NCI-H2196 treated with DMSO at 0.1 percent for 48 hours (cell line): ENCODE data around the gene ARSK.

Source experiments
- DNase-seq: peaks from one replicate; lab custom pipeline; 2025; ENCODE audit not compliant: unreplicated experiment; lab: John Stamatoyannopoulos, UW

Gene ARSK

DNA sequence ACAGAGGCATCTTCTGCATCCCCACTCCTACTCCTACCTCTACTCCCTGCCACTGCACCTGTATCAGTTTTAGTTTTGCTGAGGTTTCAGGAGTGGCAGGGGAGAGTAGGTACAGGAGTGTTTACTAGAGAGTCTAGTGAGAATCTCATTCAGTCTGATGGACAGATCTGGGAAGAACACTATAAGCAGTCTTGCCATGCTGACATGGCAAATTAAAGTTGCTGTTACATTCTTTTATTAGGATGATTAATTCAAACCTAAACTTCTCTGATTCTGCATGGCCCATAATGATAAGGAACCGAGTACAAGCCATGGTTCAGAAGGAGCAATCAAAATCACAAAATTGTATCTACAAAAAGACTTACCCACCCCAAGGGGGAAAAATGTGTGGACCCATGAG, 7.4 kb downstream of the ARSK start:
- DNase-seq, result no peak

DNA sequence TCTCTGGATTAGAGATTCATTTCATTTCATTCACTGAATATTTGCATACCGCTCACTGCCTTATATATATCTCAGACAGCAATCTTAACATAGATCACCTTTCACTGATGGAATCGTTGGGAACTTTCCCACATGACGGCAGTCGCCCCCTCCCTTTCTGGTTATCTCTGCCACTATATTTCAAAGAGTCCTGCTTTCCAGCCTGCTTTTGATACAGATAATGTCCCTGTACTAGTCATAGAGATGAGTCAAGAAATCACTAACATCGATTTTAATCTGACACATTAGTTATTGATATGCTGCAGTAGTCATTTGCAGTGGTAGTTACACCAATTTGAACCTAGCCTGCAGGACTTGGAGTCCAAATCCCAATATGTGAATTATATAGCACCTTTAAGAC, 8.5 kb downstream of the ARSK start:
- DNase-seq, result no peak

DNA sequence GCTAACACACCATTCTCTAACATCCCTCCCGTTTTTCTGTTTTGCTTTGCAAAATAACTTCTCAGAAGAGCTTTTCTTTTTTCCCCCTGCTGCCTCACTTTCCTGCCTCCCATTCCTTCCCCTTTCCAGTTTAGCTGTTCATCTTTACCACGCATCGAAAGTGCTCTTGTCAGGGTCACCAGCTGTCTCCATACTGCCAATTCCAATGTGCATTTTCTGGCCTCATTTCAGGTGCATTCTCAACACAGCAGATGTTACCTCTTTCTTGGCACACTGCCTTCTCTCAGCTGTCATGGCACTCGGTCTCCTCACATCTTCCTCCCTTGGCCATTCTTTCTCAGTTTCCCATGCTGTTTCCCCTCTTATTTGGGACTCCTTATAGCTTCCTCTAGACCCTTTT, 9.5 kb downstream of the ARSK start:
- no peak for DNase-seq

DNA sequence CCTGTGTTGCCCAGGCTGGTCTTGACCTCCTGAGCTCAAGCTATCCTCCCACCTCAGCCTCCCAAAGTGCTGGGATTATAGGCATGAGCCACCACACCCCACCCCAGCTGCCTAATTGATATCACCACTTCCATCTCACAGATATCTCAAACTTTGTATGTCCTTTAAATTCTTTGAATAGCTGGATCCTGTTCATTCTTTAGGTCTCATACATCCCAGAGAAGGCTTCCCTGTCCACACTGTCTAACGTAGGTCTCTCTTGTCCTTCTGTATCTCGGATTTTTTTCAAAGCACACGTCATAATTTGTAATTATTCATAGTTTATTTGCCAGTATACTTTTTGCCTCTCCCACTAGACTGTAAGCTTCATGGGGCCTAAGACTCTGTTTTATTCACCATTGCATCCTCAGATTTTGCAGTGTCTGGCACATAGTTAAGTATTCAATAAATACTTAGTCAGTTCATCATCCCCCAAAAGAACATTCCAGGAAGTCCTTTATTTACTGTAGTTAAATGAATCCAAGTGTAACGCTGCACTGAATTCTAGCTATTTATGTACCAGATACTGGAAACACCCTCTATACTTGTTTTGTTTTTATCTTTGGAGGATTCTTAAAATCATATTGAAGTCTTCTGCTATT, 10.5 kb downstream of the ARSK start:
- no peak for DNase-seq

DNA sequence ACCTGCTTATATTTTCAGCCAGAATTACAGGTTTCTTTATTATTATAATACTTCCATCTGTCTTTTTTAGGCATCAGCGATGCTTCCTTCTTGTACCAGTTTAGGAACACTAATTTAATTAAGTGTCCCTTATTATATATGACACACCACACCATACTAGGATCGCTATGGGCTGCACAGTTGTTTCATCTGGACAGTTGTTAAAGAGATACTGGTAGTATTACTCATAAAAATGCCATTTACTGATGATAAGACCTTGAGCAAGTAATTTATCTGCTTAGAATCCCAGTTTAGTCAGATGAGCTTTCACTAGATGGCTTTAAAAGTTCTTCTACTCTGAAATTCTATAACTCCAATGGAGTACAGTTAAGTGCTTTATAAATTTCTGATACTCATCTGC, 17.1 kb downstream of the ARSK start:
- no peak for DNase-seq

DNA sequence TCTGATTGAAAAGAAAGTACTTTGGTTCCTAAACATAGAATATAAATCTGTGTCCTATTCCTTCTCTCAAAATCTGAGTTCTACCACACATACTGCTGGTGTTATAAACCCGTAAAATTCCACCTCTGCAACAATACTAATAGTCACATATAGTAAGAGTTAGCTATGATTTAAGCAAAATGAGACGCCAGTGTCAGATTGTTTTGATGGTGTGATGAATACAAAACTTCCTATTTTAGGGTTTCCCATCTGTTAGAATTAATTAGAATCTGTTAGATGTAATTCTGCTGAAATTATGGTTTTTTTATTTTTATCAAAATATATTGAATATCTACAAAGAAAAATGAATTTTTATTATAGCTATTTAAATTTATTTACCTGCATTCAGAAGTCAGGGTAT, 26.7 kb downstream of the ARSK start:
- no peak for DNase-seq

DNA sequence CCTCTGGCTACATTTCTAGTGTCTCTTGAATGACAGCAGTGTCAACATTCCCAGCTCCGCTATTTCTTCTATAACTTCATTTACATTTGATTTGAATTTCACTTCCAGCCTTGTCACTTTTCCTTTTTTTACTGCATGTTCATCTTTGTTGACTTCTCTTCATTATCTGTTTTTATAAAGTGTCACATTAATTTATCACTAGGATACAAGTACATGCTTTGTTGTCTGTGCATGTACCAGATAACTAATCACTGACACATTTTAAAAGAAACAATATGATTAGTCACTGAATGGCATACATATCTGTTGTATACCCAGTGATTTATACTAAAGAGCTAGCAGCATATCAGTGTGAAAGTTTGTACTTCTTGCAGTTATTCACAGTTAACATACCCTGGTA, 29.1 kb downstream of the ARSK start:
- no peak for DNase-seq

DNA sequence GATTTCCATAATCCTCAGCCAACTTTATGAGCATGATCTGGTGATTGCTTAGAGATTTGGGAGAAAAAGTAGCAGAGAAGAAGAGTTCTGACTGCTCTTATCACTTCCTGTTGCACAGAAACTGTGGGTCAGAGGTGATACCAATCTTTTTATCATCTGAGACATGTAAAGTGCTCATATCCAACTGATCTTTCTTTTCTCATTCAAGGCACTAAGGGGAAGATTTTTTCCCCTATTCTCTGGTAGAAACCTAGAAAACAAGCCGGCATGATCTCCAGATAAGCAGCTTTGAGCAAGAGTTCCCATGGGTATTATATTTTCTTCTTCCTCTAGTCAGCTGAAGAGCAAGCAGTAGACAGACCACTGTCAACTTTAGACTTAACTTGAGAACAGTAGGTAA, 36.0 kb downstream of the ARSK start:
- DNase-seq, result no peak

DNA sequence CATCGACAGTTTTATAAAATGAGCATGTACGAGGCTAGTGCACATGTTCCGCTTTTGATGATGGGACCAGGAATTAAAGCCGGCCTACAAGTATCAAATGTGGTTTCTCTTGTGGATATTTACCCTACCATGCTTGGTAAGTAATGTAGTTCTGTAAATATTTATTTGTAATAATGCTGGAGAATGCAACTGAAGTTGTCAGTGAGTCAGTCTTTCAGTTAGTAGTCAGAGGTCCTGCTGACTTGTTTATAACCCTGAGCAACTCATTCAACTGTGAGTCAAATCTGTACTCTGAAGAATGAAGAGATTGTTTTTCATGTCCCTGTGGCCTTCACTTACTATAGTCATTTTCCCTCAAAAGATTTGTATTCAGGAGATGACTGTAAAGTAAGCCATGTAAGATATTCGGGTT, 36.6 kb downstream of the ARSK start:
- no peak for DNase-seq

DNA sequence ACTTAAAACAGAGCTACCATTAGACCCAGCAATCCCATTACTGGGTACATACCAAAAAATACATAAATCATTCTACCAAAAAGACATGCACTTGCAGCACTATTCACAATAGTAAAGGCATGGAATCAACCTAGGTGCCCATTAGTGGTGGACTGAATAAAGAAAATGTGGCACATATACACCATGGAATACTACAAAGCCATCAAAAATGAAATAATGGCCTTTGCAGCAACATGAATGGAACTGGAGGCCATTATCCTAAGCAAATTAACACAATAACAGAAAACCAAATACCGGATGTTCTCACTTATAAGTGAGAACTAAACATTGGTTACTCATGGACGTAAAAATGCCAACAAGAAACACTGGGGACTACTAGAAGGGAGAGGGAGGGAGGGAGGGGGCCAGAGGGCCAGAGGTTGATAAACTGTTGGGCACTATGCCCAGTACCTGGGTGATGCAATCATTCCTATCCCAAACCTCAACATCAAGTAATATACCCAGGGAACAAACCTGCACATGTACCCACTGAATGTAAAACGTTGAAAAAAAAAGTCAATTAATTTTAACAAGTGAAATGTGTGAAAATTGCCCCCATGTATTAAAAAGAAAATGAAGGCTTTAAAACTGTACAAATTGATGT, 40.5 kb downstream of the ARSK start:
- DNase-seq, result no peak

DNA sequence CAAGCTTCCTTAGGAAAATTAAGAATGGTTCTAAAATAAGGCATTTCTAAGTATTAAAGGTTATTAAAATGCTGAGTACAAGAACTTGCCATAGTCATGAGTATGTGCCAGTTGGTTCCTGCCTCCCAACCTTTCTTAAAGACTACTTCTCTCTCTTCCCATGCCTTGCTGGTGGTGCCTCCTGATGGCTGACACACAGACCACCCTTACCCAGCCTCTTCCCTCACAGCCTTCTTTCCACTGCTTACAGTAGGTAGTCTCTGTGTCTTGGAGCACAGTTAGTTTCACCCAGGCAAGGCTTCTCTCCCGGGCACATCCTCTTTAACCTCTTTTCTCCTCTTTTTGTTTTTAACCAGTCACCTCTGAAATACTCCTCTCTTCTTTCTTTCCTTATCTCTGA, 44.4 kb downstream of the ARSK start:
- DNase-seq, result no peak

DNA sequence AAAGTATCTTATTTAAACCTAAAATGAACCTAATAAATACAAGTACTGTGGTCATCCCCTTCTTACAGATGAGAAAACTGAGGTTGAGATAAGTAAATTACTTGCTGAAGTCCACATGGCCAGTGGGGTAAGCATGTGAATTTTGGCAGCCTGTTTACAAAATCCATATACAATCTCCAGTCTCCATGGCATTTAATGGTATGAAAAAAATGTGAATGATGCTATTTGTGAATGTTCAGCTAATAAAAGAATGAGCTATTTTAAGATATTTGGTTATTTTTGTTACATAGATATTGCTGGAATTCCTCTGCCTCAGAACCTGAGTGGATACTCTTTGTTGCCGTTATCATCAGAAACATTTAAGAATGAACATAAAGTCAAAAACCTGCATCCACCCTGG, 45.7 kb downstream of the ARSK start:
- no peak for DNase-seq

DNA sequence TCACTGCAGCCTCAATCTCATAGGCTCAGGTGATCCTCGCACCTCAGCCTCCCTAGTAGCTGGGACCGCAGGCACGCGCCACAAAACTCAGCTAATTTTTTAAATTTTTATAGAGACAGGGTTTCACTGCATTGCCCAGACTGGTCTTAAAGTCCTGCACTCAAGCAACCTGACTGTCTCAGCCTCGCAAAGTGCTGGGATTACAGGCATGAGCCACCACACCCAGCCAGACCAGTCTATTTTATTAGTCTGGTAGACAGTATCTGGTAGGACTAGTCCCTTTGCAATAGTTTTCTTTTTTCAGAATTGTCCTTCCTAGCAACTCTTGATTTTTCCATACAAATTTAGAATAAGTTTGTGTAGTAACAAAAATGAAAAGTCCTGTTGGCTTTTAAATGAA, 50.9 kb downstream of the ARSK start:
- DNase-seq, result no peak

DNA sequence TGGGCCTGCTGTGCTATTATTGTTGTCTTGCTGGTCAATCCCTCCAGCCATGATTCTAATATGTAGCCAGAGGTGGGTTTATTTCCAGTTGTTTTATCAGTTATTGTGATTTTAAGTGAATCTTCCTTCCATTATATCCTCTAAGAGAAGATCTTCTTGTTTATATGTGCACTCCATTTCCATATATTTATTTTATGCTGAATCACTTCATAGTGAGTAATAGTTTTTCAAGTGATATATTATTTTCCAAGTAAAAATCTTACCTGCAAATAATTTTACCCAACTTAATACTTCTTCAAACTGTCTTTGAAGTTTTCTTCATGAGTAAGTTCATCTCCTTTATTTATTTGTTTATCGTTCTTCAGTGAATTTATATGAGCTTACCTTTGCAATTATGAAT, 51.5 kb downstream of the ARSK start:
- no peak for DNase-seq

DNA sequence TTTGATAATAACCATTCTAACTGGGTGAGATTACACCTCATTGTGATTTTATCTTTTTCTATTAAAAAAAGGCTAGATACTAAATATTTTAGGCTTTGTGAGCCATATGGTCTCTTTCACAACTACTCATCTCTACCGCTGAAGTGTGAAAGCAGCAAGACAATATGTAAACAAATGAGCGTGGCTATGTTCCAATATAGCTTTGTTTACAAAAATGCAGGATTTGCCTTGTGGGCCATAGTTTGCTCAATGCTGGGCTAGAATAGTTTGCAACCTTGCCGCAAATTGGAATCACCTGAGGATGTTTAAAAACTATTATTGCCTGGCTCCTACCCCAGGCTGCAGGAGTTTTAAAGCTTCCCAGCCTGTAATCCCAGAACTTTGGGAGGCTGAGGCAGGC, 54.8 kb downstream of the ARSK start:
- no peak for DNase-seq

DNA sequence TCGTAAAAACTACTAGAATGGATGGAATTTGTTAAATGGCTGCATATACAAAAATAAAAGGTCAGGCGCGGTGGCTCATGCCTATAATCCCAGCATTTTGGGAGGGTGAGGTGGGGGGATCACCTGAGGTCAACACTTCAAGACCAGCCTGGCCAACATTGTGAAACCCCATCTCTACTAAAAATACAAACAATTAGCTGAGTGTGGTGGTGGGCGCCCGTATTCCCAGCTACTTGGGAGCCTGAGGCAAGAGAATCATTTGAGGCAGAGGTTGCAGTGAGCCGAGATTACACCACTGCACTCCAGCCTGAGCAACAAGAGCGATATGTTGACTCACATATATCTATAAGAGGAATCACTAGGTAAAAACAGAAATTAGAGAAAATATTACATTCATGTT, 55.6 kb downstream of the ARSK start:
- DNase-seq, result no peak

DNA sequence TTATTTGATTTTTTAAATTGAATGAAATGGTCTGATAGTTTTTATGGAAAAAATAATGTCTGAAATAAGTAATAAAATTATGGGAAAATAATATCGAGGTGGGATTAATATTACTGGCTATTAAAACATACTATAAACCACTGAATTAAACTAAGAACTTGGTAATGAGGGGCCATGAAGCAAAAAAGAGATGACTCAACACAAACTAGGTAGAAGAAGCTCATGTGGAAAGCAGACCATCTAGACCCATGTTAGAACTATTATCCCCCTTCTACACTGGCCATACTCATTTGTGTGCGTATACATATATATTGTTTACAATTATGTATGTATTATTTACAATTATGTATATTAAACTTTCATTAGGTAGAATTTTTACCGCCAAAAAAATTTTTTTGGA, 56.5 kb downstream of the ARSK start:
- no peak for DNase-seq

DNA sequence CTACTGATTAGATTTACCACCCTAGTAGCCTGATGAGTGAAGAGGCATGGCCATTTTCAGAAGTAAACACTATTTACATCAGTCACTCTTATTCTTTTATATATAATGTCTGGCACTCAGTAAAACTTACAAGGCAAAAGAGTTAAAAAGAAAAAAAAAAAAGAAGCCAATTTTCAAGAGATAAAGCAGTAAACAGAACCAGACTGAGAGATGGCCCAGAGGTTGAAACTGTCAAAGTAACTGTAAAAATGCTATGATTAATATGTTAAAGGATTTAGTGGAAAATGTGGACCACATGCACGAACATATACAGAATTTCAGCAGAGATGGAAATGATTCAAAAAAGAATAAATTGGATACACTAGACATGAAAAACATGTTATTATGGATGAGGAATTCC, 58.6 kb downstream of the ARSK start:
- DNase-seq, result no peak

DNA sequence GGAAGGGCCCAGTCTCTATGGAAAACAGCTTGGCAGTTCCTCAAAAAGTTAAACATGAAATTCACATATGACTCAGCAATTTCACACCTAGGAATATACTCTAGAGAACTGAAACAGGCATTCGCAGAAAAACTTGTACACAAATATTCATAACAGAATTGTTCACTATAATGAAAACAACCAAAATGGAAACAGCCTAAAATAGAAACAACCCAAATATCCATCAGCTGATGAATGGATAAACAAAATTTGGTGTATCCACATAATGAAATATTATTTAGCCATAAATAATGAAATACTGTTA, 60.2 kb downstream of the ARSK start:
- DNase-seq, result no peak

DNA sequence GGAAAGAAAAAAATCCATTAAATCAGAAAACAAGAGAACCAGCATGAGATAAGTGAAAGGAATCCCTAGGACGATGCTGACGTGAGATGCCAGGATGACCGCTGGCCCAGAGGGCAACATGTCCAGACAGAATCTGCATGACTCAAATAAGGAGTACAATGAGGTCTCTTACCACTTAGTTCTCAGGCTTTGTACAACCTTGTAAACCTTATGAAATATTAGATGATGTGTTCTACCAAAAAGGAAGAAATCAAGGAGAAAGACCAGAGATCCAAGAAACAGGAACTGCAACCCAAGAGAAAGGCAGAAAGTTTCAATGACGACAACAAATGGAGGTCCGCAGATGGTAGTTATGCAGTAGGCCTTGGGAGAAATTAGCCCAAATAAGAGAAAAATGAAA, 62.2 kb downstream of the ARSK start:
- no peak for DNase-seq

DNA sequence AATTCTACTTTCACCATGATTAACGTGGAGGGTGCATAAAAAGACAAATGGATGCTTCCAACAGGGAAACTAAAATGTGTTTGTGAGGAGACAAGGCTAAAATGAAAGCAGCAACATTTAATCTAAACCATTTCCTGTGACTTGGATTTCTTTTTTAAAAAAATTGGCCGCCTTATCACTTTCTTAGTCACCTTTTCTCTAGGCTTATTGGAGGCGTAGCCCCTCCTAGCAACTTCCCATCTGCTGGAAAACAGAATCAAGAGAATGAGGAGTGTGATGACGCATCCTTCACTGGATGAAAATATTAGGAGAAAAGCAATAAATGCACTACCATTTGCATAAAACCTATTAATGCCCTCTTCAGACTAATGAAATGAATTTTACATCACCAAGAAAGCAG, 64.2 kb downstream of the ARSK start:
- DNase-seq, result no peak

DNA sequence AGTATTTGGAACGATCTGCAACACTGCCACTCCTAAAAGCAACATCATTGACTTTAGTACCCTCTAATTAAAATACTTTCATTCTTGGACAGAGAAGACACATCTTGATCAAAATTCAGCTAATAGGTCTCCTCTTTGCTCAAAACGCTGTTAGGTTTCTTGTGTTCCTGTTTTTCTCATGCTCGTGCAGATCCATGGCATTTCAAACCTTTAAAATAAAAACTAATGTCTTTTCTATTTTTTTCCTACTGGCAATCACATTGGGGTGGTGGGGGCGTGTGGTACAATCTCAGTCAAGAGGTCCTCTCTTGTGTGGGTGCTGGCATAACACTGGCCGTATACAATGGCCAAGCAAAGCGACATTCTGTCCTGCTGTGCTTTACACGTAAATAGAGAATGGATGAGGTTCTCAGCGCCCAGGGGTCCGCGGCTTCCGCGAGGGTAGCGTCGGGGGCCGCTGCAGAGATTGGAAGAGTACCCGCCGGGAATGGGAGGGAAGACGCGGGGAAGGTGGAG, 64.7 kb downstream of the ARSK start:
- DNase-seq, result no peak
